Measurements from ENCODE around the gene WNT7B. TPM values are rescaled to one million over a fixed set of nuclear protein-coding genes. Genes with fewer than 3 reads are reported as not detected.

Gene WNT7B
- total RNA-seq, 1 experiment from 2014 or later = 66.9 TPM

DNA sequence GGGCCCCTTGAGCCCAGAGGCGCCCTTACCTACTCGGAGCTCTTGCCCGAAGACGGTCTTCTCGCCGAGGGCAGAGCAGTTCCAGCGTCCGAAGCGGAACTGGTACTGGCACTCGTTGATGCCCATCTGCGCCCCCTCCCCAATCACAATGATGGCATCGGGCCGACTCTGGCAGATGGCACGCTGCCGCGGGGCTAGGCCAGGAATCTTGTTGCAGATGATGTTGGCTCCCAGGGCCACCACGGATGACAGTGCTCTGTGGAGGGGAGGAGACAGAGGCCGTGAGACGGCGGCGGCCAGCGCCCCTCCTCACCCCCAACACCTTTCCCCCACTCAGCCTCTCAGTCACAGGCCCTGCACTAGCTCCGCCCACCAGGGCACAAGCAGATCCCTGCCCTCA lies 27.1 kb downstream of the WNT7B start:
- no TSS peak for BruUV-seq (replicated peaks)
- Histone ChIP-seq H3K79me2 (ENCODE audit: low read depth) (peaks cover 91% of the 10 kb centered on the region), H3K4me3 (no peak overlapping the region), H3K27ac (no peak overlapping the region), H3K9me2 (ENCODE audit: insufficient read depth) (no peaks in the 10 kb centered on the region), H2AFZ (no peak overlapping the region), H3K9me3 (ENCODE audit: insufficient read depth, low read depth) (no peaks in the 10 kb centered on the region), H3K4me2 (no peak overlapping the region), H3K4me1 (replicated peaks; ENCODE audit: insufficient read depth) (no peaks in the 10 kb centered on the region), H4K20me1 (ENCODE audit: insufficient read depth) (peaks cover 99% of the 10 kb centered on the region), H3K27me3 (ENCODE audit: insufficient read depth, low read depth) (no peaks in the 10 kb centered on the region), H3F3A (ENCODE audit: insufficient read depth, low read depth) (peaks cover 10% of the 10 kb centered on the region; the same call in 1 of the 2 replicates), H3K36me3 (ENCODE audit: low read depth) (no peaks in the 10 kb centered on the region; the same call in 1 of the 2 replicates)
- POLR2A ChIA-PET (ENCODE audit: unreplicated experiment) = interaction anchor here (0.8 kb wide), 1 partner anchor 32 kb away, joined by 6 read pairs; no protein-coding TSS in a partner anchor
- CTCF ChIA-PET = no interaction called here
- no peak for DNase-seq
- TF ChIP-seq, protein P1, sequence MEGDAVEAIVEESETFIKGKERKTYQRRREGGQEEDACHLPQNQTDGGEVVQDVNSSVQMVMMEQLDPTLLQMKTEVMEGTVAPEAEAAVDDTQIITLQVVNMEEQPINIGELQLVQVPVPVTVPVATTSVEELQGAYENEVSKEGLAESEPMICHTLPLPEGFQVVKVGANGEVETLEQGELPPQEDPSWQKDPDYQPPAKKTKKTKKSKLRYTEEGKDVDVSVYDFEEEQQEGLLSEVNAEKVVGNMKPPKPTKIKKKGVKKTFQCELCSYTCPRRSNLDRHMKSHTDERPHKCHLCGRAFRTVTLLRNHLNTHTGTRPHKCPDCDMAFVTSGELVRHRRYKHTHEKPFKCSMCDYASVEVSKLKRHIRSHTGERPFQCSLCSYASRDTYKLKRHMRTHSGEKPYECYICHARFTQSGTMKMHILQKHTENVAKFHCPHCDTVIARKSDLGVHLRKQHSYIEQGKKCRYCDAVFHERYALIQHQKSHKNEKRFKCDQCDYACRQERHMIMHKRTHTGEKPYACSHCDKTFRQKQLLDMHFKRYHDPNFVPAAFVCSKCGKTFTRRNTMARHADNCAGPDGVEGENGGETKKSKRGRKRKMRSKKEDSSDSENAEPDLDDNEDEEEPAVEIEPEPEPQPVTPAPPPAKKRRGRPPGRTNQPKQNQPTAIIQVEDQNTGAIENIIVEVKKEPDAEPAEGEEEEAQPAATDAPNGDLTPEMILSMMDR (conservative IDR thresholded peaks at IDR 0.05) = no peak
- TF ChIP-seq EZH2 (IDR thresholded peaks at IDR 0.05; ENCODE audit: low read depth) = no peak
- intact Hi-C loops (cut with micrococcal nuclease; ENCODE audit: unreplicated experiment) = no loop called here

DNA sequence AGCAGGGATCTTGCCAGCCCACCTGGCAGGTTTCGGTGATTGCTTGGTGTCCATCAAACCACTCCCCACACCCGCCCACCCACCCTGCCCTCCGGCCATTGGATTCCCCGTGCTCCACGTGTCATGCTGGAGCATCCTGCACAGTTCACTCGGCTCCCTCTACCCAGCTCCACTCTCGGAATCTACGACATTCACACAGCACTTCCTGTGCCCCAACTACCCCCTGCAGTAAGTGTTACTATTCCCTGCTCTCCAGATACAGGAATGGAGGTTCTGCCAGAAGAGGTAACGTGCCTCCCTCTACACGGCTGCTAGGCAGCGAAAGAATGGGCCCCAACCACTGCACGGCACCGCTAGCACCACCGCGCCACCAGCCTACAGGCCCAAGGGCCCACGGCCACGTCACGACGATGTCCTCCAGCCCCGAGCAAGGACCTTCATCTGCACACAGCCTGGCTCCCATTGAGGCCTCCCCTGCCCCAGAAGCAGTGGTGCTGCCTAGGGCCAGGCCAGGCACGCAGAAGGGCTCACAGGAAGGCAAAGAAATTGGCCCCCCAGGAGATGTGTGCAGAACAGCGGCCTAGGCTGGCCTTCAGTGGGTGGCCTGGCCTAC lies 27.6 kb downstream of the WNT7B start:
- H3K36me3 ChIP-seq (ENCODE audit: low read depth) = no peaks in the 10 kb centered on the region; the same call in 1 of the 2 replicates
- ChIA-PET CTCF (no interaction called here), POLR2A (ENCODE audit: unreplicated experiment) (no interaction called here)
- no peak overlapping the region for H3K4me3 ChIP-seq
- H3K9me3 ChIP-seq (ENCODE audit: insufficient read depth, low read depth) = no peaks in the 10 kb centered on the region
- no peak for TF ChIP-seq EZH2 (IDR thresholded peaks at IDR 0.05; ENCODE audit: low read depth)
- TF ChIP-seq, protein P1 (conservative IDR thresholded peaks at IDR 0.05) = no peak
- no peak overlapping the region for H3K4me2 ChIP-seq
- peaks cover 91% of the 10 kb centered on the region for H3K79me2 ChIP-seq (ENCODE audit: low read depth)
- no peak overlapping the region for H3K27ac ChIP-seq
- peaks cover 99% of the 10 kb centered on the region for H4K20me1 ChIP-seq (ENCODE audit: insufficient read depth)
- no peaks in the 10 kb centered on the region for H3K27me3 ChIP-seq (ENCODE audit: insufficient read depth, low read depth)
- intact Hi-C loops (cut with micrococcal nuclease; ENCODE audit: unreplicated experiment) = no loop called here
- H3K4me1 ChIP-seq (replicated peaks; ENCODE audit: insufficient read depth) = no peaks in the 10 kb centered on the region
- DNase-seq = no peak
- BruUV-seq (replicated peaks) = no TSS peak
- no peak overlapping the region for H2AFZ ChIP-seq
- H3F3A ChIP-seq (ENCODE audit: insufficient read depth, low read depth) = peaks cover 10% of the 10 kb centered on the region; the same call in 1 of the 2 replicates
- no peaks in the 10 kb centered on the region for H3K9me2 ChIP-seq (ENCODE audit: insufficient read depth)

DNA sequence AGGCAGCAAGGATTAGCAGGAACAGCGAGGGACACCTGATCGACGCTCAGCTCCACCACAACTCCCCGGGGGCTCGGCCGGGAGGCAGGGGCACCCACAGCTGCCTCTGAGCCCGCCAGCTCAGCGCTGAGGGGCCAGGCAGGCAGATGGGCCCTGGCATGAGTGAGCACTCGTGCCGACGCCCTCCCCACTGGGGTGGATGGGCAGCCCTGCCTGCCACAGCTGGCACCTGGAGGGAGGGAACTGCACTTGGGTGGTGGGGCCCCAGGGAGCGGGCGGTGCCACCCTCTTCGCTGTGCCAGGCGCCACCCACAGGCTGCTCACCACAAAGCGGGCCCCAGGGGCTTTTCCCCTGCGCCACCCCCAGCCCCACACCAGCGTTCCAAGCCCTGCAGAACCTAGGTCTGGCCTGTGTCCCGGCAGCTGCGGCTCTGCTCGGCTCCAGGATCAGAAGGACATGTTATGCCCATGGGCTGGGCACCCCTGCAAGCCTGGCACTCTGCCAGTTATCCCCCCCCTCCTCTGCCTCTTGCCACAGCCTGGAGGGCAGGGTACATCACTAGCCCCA lies 28.8 kb downstream of the WNT7B start:
- intact Hi-C loops (cut with micrococcal nuclease; ENCODE audit: unreplicated experiment) = no loop called here
- Histone ChIP-seq H3K27ac (no peak overlapping the region), H3K79me2 (ENCODE audit: low read depth) (peaks cover 85% of the 10 kb centered on the region), H3K4me3 (no peak overlapping the region), H3F3A (ENCODE audit: insufficient read depth, low read depth) (peaks cover 10% of the 10 kb centered on the region; the same call in 1 of the 2 replicates), H3K9me2 (ENCODE audit: insufficient read depth) (no peaks in the 10 kb centered on the region), H4K20me1 (ENCODE audit: insufficient read depth) (peaks cover 99% of the 10 kb centered on the region), H3K27me3 (ENCODE audit: insufficient read depth, low read depth) (no peaks in the 10 kb centered on the region), H3K9me3 (ENCODE audit: insufficient read depth, low read depth) (no peaks in the 10 kb centered on the region), H3K4me2 (no peak overlapping the region), H3K4me1 (replicated peaks; ENCODE audit: insufficient read depth) (no peaks in the 10 kb centered on the region), H3K36me3 (ENCODE audit: low read depth) (no peaks in the 10 kb centered on the region; the same call in 1 of the 2 replicates), H2AFZ (no peak overlapping the region)
- no TSS peak for BruUV-seq (replicated peaks)
- no peak for TF ChIP-seq EZH2 (IDR thresholded peaks at IDR 0.05; ENCODE audit: low read depth)
- TF ChIP-seq, protein P1 (conservative IDR thresholded peaks at IDR 0.05) = no peak
- POLR2A ChIA-PET (ENCODE audit: unreplicated experiment) = no interaction called here
- CTCF ChIA-PET = no interaction called here
- DNase-seq = no peak

Measured in PC-9 (cell line).